C4-2B (cell line): Measurements from ENCODE around the gene AFF3.
"Not testable (repeated sequence)": the region's sequence is repeated elsewhere in the genome, so short reads cannot be mapped to it uniquely, and the experiment has no call there.

Experiments used
- H3K27ac ChIP-seq: fragments of 450-650 bp; 2 replicates; pipeline ENCODE4 v1.5.1; 2017
- ZFX ChIP-seq: fragments of 450-650 bp; IDR thresholded peaks from 2 replicates; pipeline ENCODE4 v1.6.1; 2017
- TF ChIP-seq, protein P1 (sequence below): fragments of 450-650 bp; conservative IDR thresholded peaks from 2 replicates; pipeline ENCODE4 v1.5.1; 2017; ENCODE audit warnings: mild to moderate bottlenecking

The AFF3 gene

GRCh38 chr2:99674090-99674489 is 468.3 kb downstream of the AFF3 start:
- TF ChIP-seq, protein P1, sequence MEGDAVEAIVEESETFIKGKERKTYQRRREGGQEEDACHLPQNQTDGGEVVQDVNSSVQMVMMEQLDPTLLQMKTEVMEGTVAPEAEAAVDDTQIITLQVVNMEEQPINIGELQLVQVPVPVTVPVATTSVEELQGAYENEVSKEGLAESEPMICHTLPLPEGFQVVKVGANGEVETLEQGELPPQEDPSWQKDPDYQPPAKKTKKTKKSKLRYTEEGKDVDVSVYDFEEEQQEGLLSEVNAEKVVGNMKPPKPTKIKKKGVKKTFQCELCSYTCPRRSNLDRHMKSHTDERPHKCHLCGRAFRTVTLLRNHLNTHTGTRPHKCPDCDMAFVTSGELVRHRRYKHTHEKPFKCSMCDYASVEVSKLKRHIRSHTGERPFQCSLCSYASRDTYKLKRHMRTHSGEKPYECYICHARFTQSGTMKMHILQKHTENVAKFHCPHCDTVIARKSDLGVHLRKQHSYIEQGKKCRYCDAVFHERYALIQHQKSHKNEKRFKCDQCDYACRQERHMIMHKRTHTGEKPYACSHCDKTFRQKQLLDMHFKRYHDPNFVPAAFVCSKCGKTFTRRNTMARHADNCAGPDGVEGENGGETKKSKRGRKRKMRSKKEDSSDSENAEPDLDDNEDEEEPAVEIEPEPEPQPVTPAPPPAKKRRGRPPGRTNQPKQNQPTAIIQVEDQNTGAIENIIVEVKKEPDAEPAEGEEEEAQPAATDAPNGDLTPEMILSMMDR, result no peak
- TF ChIP-seq ZFX, result no peak
- no peak overlapping the region for H3K27ac ChIP-seq

DNA sequence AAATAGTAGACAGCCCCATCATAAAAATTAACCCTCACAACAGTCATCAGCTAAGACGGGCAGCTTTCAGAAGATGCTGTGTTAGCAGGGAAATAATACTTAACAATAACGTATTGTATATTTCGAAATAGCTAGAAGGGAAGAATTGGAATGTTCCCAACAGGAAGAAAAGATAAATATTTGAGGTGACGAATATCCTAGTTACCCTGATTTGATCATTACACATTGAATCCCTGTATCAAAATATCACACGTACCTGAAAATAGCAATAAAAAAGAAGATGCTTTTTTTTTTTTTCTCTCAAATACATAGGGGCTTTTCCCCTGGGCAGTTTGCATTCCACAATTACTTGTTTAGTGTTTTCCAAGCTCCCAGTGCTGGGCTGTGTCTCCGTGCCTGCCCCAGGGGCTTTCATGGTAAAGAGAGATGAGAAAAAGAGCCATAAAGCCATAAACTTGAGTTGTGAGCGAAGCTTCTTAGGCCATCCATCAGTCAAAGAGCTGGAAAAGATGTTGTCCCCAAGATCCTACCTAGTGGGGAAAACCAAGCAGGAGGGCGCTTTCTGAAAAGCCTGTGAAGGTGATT is 469.5 kb downstream of the AFF3 start:
- H3K27ac ChIP-seq, result no peak overlapping the region
- no peak for TF ChIP-seq ZFX
- TF ChIP-seq, protein P1, result no peak

DNA sequence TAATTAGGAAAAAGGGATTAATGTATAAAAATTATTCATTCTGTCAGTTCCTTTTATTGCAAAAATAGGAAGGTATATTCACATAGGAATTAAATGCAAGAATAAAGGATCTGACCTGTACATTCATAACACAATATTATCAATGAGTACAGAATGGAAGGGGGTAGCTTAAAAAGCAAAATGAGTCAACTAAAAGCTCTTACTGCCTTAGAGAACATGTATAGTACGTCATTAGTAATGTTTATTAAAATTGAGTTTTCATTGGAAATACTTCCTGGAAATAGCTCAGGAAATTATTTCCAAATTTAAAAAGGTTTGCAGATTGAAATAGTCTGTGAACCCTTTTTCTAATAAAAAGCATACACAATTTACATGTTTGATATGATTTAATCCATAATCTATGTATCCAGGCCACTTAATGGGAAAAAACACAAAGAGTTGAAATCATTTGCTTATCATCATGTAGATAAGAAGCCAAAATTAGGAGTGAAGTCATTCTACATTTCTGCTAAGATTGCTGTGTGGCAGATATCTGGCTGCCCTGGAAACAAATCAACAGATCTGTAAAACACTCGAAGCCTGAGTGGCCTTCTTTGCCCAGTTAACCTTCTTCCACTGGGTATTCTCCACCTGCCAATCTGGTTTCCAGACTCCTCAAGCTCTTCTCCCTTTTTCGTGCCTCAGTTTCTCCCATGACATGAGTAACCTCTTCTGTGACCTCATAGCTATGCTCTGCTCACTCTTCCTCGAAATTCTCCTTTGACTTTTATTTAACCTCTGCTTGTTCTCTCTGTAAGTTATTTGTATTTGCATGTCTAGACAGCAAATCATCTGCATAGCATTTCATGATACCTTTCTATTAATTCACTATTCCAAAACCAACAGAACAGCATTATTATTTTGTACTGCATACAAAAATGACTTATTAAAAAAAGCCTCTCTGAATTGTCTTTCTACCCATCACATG is 471.3 kb downstream of the AFF3 start:
- H3K27ac ChIP-seq, result no peak overlapping the region

GRCh38 chr2:99666256-99666655 is 476.1 kb downstream of the AFF3 start:
- TF ChIP-seq, protein P1, result peak; percentile 14; the same call in 1 of the 2 replicates
- no peak for TF ChIP-seq ZFX
- H3K27ac ChIP-seq, result no peak overlapping the region

More for the DNA sequence above, 471.3 kb downstream of the AFF3 start:
- TF ChIP-seq ZFX, result no peak

- no peak overlapping the region for H3K27ac ChIP-seq
- no peak for TF ChIP-seq ZFX
- TF ChIP-seq, protein P1, result no peak
These were observed 478.7 kb downstream of the AFF3 start for GRCh38 chr2:99663641-99664040.

GRCh38 chr2:99662761-99663341 is 479.5 kb downstream of the AFF3 start:
- H3K27ac ChIP-seq, result no peak overlapping the region
- no peak for TF ChIP-seq ZFX
- TF ChIP-seq, protein P1, result no peak

- not testable (repeated sequence) for H3K27ac ChIP-seq
These were observed 480.6 kb downstream of the AFF3 start for GRCh38 chr2:99661761-99662160.

DNA sequence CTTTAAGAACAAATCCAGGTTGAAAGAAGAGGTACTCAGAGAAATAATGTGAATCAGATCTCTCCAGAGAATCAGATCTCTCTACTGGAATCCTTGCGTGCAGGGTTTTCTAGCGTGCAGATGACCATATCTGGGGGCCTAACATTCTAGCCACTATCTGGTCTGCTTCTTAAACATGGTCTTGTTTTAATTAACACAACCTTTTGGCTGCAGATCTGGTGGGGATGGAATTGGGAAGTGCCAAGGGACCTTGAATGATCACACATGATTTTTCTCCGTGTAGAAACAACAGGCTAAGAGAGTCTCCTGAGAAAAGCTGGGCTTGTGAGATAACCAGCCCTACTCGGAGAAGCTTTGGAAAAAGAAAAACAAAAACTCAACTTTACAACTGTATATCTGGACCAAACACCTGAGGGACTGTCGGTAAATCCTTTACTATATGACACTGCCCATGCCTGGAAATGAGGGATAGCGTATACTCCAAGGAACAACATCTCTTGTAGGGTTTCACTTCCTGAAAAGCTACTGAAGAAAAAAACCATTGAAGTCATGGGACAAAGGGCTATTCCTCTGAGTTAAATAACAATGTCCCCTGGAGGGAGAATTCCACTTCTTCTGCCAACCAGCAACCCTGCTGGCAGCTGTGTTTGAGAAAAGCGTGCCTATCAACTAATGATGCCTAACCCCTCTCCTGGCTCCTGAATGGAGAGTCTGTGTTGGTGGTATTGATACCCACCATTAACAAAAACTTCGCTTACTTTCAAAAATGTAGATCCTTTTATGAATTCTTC is 481.6 kb downstream of the AFF3 start:
- no peak for TF ChIP-seq ZFX

More for the DNA sequence above, 481.6 kb downstream of the AFF3 start:
- H3K27ac ChIP-seq, result no peak overlapping the region
